ENCODE results near the gene SNAI3.

SNAI3 gene

DNA sequence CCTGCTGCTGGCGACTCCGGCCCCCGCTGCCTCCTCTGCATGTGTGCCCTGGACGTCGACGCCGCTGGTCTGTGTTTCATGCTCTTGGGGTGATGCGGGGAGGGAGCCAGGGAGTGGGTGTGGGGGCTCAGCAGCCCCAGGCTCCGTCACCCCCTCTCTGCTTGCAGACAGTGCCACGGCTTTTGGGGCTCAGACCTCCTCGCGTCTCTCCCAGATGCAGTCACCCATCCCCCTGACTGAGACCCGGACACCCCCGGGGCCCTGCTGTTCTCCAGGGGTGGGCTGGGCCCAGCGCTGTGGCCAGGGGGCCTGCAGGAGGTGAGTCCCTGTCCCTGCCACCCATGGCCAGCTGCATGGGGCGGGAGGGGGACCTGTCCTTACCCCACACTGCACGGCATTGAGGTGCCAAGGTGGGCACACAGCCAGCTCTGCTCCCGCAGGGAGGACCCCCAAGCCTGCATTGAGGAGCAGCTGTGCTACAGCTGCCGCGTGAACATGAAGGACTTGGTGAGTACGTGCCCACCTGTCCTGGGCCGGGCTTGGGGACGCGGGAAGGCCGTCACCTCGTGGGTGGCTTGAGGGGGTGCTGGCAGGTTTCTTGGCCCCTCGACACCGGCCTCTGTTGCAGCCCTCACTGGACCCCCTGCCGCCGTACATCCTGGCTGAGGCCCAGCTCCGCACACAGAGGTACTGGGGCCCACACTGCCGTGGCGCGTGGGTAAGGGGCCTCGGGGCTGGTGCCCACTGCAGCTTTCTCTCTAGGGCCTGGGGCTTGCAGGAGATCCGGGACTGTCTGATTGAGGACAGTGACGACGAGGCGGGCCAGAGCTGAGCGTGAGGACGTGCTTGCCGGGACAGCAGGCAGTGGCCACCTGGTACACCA is 28.4 kb upstream of the SNAI3 start:
- Histone ChIP-seq H3K4me3 (ENCODE audit: low read length) (no peak overlapping the region), H4K20me1 (ENCODE audit: control insufficient read depth, insufficient read depth, low read depth, low read length) (no peaks in the 10 kb centered on the region), H3K27me3 (ENCODE audit: control insufficient read depth, low read length) (no peaks in the 10 kb centered on the region), H3K27ac (ENCODE audit: low read depth, low read length) (no peak overlapping the region), H3K79me2 (ENCODE audit: control insufficient read depth, low read length) (peaks cover 20% of the 10 kb centered on the region), H3F3A (ENCODE audit: control insufficient read depth, insufficient read depth) (no peaks in the 10 kb centered on the region; the same call in none of the 2 replicates), H3K9me3 (ENCODE audit: control insufficient read depth, insufficient read depth, low read length) (no peaks in the 10 kb centered on the region), H3K9me2 (replicated peaks; ENCODE audit: control insufficient read depth, low read length) (no peaks in the 10 kb centered on the region), H3K36me3 (ENCODE audit: control insufficient read depth, low read length) (peaks cover 79% of the 10 kb centered on the region), H3K4me1 (ENCODE audit: control insufficient read depth, low read length) (no peaks in the 10 kb centered on the region), H3K4me2 (ENCODE audit: low read length) (no peak overlapping the region)
- TF ChIP-seq EZH2phosphoT487 (IDR thresholded peaks at IDR 0.05; ENCODE audit: borderline replicate concordance, low read length) (no peak), CTCF (IDR thresholded peaks at IDR 0.05; ENCODE audit: low read depth, low read length, poor library complexity, severe bottlenecking) (no peak)

DNA sequence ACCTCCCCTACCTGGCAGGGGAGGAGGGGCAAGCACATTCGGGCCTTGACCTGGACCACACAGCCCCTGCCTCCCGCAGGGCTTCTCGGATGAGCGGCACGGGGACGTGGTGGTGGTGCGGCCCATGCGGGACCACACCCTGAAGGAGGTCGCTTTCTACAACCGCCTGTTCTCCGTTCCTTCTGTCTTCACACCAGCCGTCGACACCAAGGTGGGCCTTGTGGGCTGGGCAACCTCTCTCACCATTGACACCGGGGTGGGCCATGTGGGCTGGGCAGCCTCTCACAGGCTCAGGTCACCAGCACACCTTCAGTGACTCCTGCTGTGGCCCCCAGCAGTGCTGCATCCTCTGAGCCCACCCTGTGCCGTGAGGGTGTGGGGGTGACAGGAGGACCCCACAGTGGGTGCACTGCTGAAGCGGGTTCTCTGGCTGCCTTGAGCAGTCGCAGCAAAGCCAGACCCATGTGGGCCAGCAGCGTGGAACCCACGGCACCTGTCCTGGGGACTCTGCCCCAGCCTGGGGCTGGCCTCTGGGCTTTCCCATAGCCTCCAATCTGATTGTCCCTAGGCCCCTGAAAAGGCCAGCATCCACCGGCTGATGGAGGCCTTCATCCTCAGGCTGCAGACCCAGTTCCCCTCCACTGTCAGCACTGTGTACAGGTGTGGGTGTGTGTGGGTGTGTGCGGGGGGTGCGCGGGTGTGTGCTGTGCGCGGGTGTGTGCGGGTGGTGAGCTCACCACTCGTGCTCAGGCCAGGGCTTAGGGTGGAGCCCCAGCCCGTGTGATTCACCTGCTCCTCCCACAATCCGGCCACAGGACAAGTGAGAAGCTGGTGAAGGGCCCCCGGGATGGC is 27.5 kb upstream of the SNAI3 start:
- H3F3A ChIP-seq (ENCODE audit: control insufficient read depth, insufficient read depth): no peaks in the 10 kb centered on the region; the same call in none of the 2 replicates
- no peak overlapping the region for H3K4me2 ChIP-seq (ENCODE audit: low read length)
- H3K36me3 ChIP-seq (ENCODE audit: control insufficient read depth, low read length): peaks cover 70% of the 10 kb centered on the region
- H3K4me1 ChIP-seq (ENCODE audit: control insufficient read depth, low read length): peaks cover under 1% of the 10 kb centered on the region; the same call in 1 of the 2 replicates
- TF ChIP-seq CTCF (IDR thresholded peaks at IDR 0.05; ENCODE audit: low read depth, low read length, poor library complexity, severe bottlenecking) (no peak), EZH2phosphoT487 (IDR thresholded peaks at IDR 0.05; ENCODE audit: borderline replicate concordance, low read length) (no peak)
- H3K27ac ChIP-seq (ENCODE audit: low read depth, low read length): no peak overlapping the region
- no peaks in the 10 kb centered on the region for H3K9me3 ChIP-seq (ENCODE audit: control insufficient read depth, insufficient read depth, low read length)
- H3K9me2 ChIP-seq (replicated peaks; ENCODE audit: control insufficient read depth, low read length): no peaks in the 10 kb centered on the region
- H3K79me2 ChIP-seq (ENCODE audit: control insufficient read depth, low read length): peaks cover 28% of the 10 kb centered on the region
- no peak overlapping the region for H3K4me3 ChIP-seq (ENCODE audit: low read length)
- no peaks in the 10 kb centered on the region for H3K27me3 ChIP-seq (ENCODE audit: control insufficient read depth, low read length)
- H4K20me1 ChIP-seq (ENCODE audit: control insufficient read depth, insufficient read depth, low read depth, low read length): no peaks in the 10 kb centered on the region

GRCh38 chr16:88713054-88713453 is 26.7 kb upstream of the SNAI3 start:
- Histone ChIP-seq H3K4me3 (ENCODE audit: low read length) (no peak overlapping the region), H3K4me1 (ENCODE audit: control insufficient read depth, low read length) (peaks cover 8% of the 10 kb centered on the region), H3K27ac (ENCODE audit: low read depth, low read length) (no peak overlapping the region), H3K4me2 (ENCODE audit: low read length) (no peak overlapping the region), H3K36me3 (ENCODE audit: control insufficient read depth, low read length) (peaks cover 63% of the 10 kb centered on the region), H3K9me3 (ENCODE audit: control insufficient read depth, insufficient read depth, low read length) (no peaks in the 10 kb centered on the region), H4K20me1 (ENCODE audit: control insufficient read depth, insufficient read depth, low read depth, low read length) (no peaks in the 10 kb centered on the region), H3F3A (ENCODE audit: control insufficient read depth, insufficient read depth) (no peaks in the 10 kb centered on the region; the same call in none of the 2 replicates), H3K27me3 (ENCODE audit: control insufficient read depth, low read length) (no peaks in the 10 kb centered on the region), H3K79me2 (ENCODE audit: control insufficient read depth, low read length) (peaks cover 35% of the 10 kb centered on the region), H3K9me2 (replicated peaks; ENCODE audit: control insufficient read depth, low read length) (no peaks in the 10 kb centered on the region)
- TF ChIP-seq EZH2phosphoT487 (IDR thresholded peaks at IDR 0.05; ENCODE audit: borderline replicate concordance, low read length) (no peak), CTCF (IDR thresholded peaks at IDR 0.05; ENCODE audit: low read depth, low read length, poor library complexity, severe bottlenecking) (no peak)

Data from DOHH2 (cell line).